PC-9 (cell line): Measurements from ENCODE around the gene WNT16. TPM values are rescaled to one million over a fixed set of nuclear protein-coding genes. Genes with fewer than 3 reads are reported as not detected.

Source experiments
- BruUV-seq: library from RNA; stranded (reverse); fragments of 400-500 nt; replicated peaks from 2 replicates; lab custom pipeline; 2021; lab: Mats Ljungman, UMichigan
- CTCF ChIA-PET: fragments of 300-600 bp; sonication (Branson Sonifier 250); formaldehyde crosslinking; loops from one replicate; lab custom pipeline; 2022; ENCODE audit warnings: antibody characterized with exemption; lab: Charles Lee
- POLR2A ChIA-PET: fragments of 300-600 bp; sonication (Branson Sonifier 250); formaldehyde crosslinking; loops from one replicate; lab custom pipeline; 2022; ENCODE audit warnings: antibody characterized with exemption; ENCODE audit not compliant: unreplicated experiment; lab: Charles Lee
- DNase-seq, 2 experiments: peaks; one replicate each; pipeline versions ENCODE4 v3.0.0 to v3.0.0-alpha.2; 2015 to 2022; ENCODE audit warnings: mixed read lengths in 1 of 2
- H2AFZ ChIP-seq: fragments of 200-600 bp; sonication (generic); 2 replicates; pipeline ENCODE4 v1.8.1; 2017; ENCODE audit warnings: antibody characterized with exemption
- H3F3A ChIP-seq: fragments of 200-600 bp; sonication (generic); 2 replicates; pipeline ENCODE4 v1.8.1; 2017; ENCODE audit warnings: antibody characterized with exemption, mild to moderate bottlenecking, low read depth; ENCODE audit not compliant: insufficient read depth
- H3K27ac ChIP-seq: fragments of 200-600 bp; sonication (generic); 2 replicates; pipeline ENCODE4 v1.6.1; 2016; ENCODE audit warnings: mixed run types
- H3K27me3 ChIP-seq: fragments of 200-600 bp; sonication (generic); 2 replicates; pipeline ENCODE4 v1.6.1; 2016; ENCODE audit warnings: low read depth, mixed run types; ENCODE audit not compliant: insufficient read depth
- H3K36me3 ChIP-seq: fragments of 200-600 bp; sonication (generic); 2 replicates; pipeline ENCODE4 v1.6.1; 2016; ENCODE audit warnings: low read depth, mixed run types
- H3K4me1 ChIP-seq: fragments of 200-600 bp; sonication (generic); replicated peaks from 2 replicates; pipeline ENCODE4 v1.6.1; 2016; ENCODE audit warnings: mixed run types; ENCODE audit not compliant: insufficient read depth
- H3K4me2 ChIP-seq: fragments of 200-600 bp; sonication (generic); 2 replicates; pipeline ENCODE4 v1.6.1; 2017; ENCODE audit warnings: mixed run types
- H3K4me3 ChIP-seq: fragments of 200-600 bp; sonication (generic); 2 replicates; pipeline ENCODE4 v1.6.1; 2016; ENCODE audit warnings: mixed run types
- H3K79me2 ChIP-seq: fragments of 200-600 bp; sonication (generic); 2 replicates; pipeline ENCODE4 v1.6.1; 2017; ENCODE audit warnings: low read depth, mixed run types
- H3K9me2 ChIP-seq: fragments of 200-600 bp; sonication (generic); 2 replicates; pipeline ENCODE4 v1.8.1; 2017; ENCODE audit warnings: mild to moderate bottlenecking; ENCODE audit not compliant: insufficient read depth
- H3K9me3 ChIP-seq: fragments of 200-600 bp; sonication (generic); 2 replicates; pipeline ENCODE4 v1.8.1; 2016; ENCODE audit warnings: low read depth; ENCODE audit not compliant: insufficient read depth
- H4K20me1 ChIP-seq: fragments of 200-600 bp; sonication (generic); 2 replicates; pipeline ENCODE4 v1.8.1; 2017; ENCODE audit not compliant: insufficient read depth
- CTCF ChIP-seq: fragments of 200-600 bp; sonication (generic); conservative IDR thresholded peaks from 2 replicates; pipeline ENCODE4 v1.6.1; 2017; ENCODE audit warnings: mixed run types, antibody characterized with exemption, mild to moderate bottlenecking, moderate library complexity
- EZH2 ChIP-seq: fragments of 200-600 bp; sonication (generic); IDR thresholded peaks from 2 replicates; pipeline ENCODE4 v1.8.0; 2017; ENCODE audit warnings: antibody characterized with exemption, low read depth
- intact Hi-C: fragments of 100-400 bp; cut with micrococcal nuclease; formaldehyde crosslinking; loops from one replicate; pipeline ENCODE4 v1.10.0; 2022; ENCODE audit not compliant: unreplicated experiment
- total RNA-seq: library from RNA; stranded (reverse); gene quantifications from 2 replicates; pipeline ENCODE4 v1.2.3, GENCODE V29; 2021

Gene WNT16
- total RNA-seq, 1 experiment from 2014 or later = not detected

GRCh38 chr7:121369462-121369861 is 40.7 kb downstream of the WNT16 start:
- intact Hi-C loops = loop anchor here (1.0 to 5.0 kb wide), 3 partner anchors 69 to 242 kb away; no protein-coding TSS in a partner anchor
- Histone ChIP-seq H3K27ac (0 out of 2 replicates have a peak overlapping the region, but pooled peaks have one; percentile 10), H3K36me3 (peaks cover 63% of the 10 kb centered on the region), H3K79me2 (peaks cover 21% of the 10 kb centered on the region), H4K20me1 (peaks cover 6% of the 10 kb centered on the region; the same call in 1 of the 2 replicates), H3K4me1 (peaks cover 16% of the 10 kb centered on the region; the same call in 1 of the 2 replicates), H3K9me3 (no peaks in the 10 kb centered on the region), H3K4me2 (no peak overlapping the region), H3K9me2 (no peaks in the 10 kb centered on the region), H3K4me3 (no peak overlapping the region), H3K27me3 (no peaks in the 10 kb centered on the region), H2AFZ (no peak overlapping the region), H3F3A (peaks cover 24% of the 10 kb centered on the region; the same call in 1 of the 2 replicates)
- no TSS peak for BruUV-seq
- TF ChIP-seq CTCF (no peak), EZH2 (no peak)
- peak in 1 of 2 experiments; percentile 19 for DNase-seq
- ChIA-PET CTCF (interaction anchor here (0.6 to 0.8 kb wide), 3 partner anchors 51 to 625 kb away, joined by 3 read pairs; no protein-coding TSS in a partner anchor), POLR2A (interaction anchor here (0.5 kb wide), 1 partner anchor 26 kb away, joined by 6 read pairs; no protein-coding TSS in a partner anchor)

- H3K9me2 ChIP-seq = no peaks in the 10 kb centered on the region
- peaks cover 60% of the 10 kb centered on the region for H3K36me3 ChIP-seq
- no peak for TF ChIP-seq EZH2
- no peak for TF ChIP-seq CTCF
- no peak overlapping the region for H3K27ac ChIP-seq
- intact Hi-C loops = loop anchor here (10.0 kb wide), 1 partner anchor 383 kb away; no protein-coding TSS in a partner anchor
- peaks cover 24% of the 10 kb centered on the region; the same call in 1 of the 2 replicates for H3F3A ChIP-seq
- DNase-seq = no peak
- peaks cover 4% of the 10 kb centered on the region; the same call in 1 of the 2 replicates for H4K20me1 ChIP-seq
- no peaks in the 10 kb centered on the region for H3K9me3 ChIP-seq
- H3K4me3 ChIP-seq = no peak overlapping the region
- no TSS peak for BruUV-seq
- peaks cover 4% of the 10 kb centered on the region; the same call in 1 of the 2 replicates for H3K79me2 ChIP-seq
- CTCF ChIA-PET = interaction anchor here (1.8 kb wide), 1 partner anchor 176 kb away, joined by 4 read pairs; no protein-coding TSS in a partner anchor
- no peak overlapping the region for H3K4me2 ChIP-seq
- H2AFZ ChIP-seq = no peak overlapping the region
- H3K4me1 ChIP-seq = peaks cover 16% of the 10 kb centered on the region; the same call in 1 of the 2 replicates
- POLR2A ChIA-PET = no interaction called here
- H3K27me3 ChIP-seq = no peaks in the 10 kb centered on the region
Observed at GRCh38 chr7:121371367-121371766, 42.6 kb downstream of the WNT16 start.

GRCh38 chr7:121371883-121372282 is 43.1 kb downstream of the WNT16 start:
- no peak overlapping the region for H2AFZ ChIP-seq
- H3K79me2 ChIP-seq = no peaks in the 10 kb centered on the region
- TF ChIP-seq EZH2 = no peak
- TF ChIP-seq CTCF = no peak
- peaks cover 24% of the 10 kb centered on the region; the same call in 1 of the 2 replicates for H3F3A ChIP-seq
- no peak overlapping the region for H3K27ac ChIP-seq
- BruUV-seq = no TSS peak
- H3K4me1 ChIP-seq = peaks cover 16% of the 10 kb centered on the region; the same call in 1 of the 2 replicates
- CTCF ChIA-PET = interaction anchor here (1.8 kb wide), 1 partner anchor 175 kb away, joined by 4 read pairs; no protein-coding TSS in a partner anchor
- H4K20me1 ChIP-seq = no peaks in the 10 kb centered on the region
- no peaks in the 10 kb centered on the region for H3K9me3 ChIP-seq
- H3K4me2 ChIP-seq = no peak overlapping the region
- DNase-seq = no peak
- no peaks in the 10 kb centered on the region for H3K27me3 ChIP-seq
- peaks cover 65% of the 10 kb centered on the region for H3K36me3 ChIP-seq
- POLR2A ChIA-PET = no interaction called here
- H3K9me2 ChIP-seq = no peaks in the 10 kb centered on the region
- intact Hi-C loops = loop anchor here (10.0 kb wide), 1 partner anchor 383 kb away; no protein-coding TSS in a partner anchor
- no peak overlapping the region for H3K4me3 ChIP-seq
